IMR-90 (cell line): ENCODE results near the gene BNIP5. TPM values are rescaled to one million over a fixed set of nuclear protein-coding genes. Genes with fewer than 3 reads are reported as not detected.

Experiments used
- ATAC-seq: fragments of 200-7000 bp; cut with Tn5 transposase; 2 replicates; pipeline ENCODE4 v1.9.1; 2020; ENCODE audit warnings: low read depth, mild to moderate bottlenecking, moderate library complexity
- BruUV-seq: library from RNA; stranded (reverse); fragments of 400-500 nt; replicated peaks from 2 replicates; lab custom pipeline; 2021; lab: Mats Ljungman, UMichigan
- CTCF ChIA-PET: fragments of 300-600 bp; formaldehyde crosslinking; extraction: SDS; loops from one replicate; lab custom pipeline; 2021; ENCODE audit warnings: antibody characterized with exemption; lab: Yijun Ruan, JAX
- POLR2A ChIA-PET: fragments of 300-600 bp; sonication (Branson Sonifier 250); formaldehyde crosslinking; loops from one replicate; lab custom pipeline; 2022; ENCODE audit warnings: antibody characterized with exemption; ENCODE audit not compliant: unreplicated experiment; lab: Charles Lee
- DNase-seq: peaks from one replicate; pipeline ENCODE4 v3.0.0; 2013
- H2AFZ ChIP-seq: replicated peaks from 2 replicates; pipeline ENCODE3; 2013; ENCODE audit warnings: low read length, mild to moderate bottlenecking; ENCODE audit not compliant: poor library complexity
- H2AK5ac ChIP-seq: 2 replicates; pipeline ENCODE4 v1.6.1; 2013; ENCODE audit warnings: low read depth, low read length, inconsistent platforms
- H2AK9ac ChIP-seq: replicated peaks from 2 replicates; pipeline ENCODE3; 2013; ENCODE audit warnings: mild to moderate bottlenecking, low read depth, low read length, moderate library complexity; ENCODE audit not compliant: poor library complexity
- H2BK120ac ChIP-seq: 2 replicates; pipeline ENCODE4 v1.6.1; 2013; ENCODE audit warnings: low read depth, low read length, inconsistent platforms
- H2BK15ac ChIP-seq: 3 replicates; pipeline ENCODE4 v1.6.1; 2013; ENCODE audit warnings: low read depth, low read length, inconsistent platforms
- H2BK20ac ChIP-seq: 2 replicates; pipeline ENCODE4 v1.6.1; 2013; ENCODE audit warnings: low read depth, mild to moderate bottlenecking, inconsistent platforms, low read length, moderate library complexity
- H2BK5ac ChIP-seq: 2 replicates; pipeline ENCODE4 v1.6.1; 2013; ENCODE audit warnings: mild to moderate bottlenecking, low read depth, low read length, inconsistent platforms; ENCODE audit not compliant: poor library complexity, severe bottlenecking
- H3K14ac ChIP-seq: replicated peaks from 2 replicates; pipeline ENCODE4 v1.6.1; 2013; ENCODE audit warnings: low read depth, low read length, inconsistent platforms
- H3K18ac ChIP-seq: 2 replicates; pipeline ENCODE4 v1.6.1; 2013; ENCODE audit warnings: low read depth, low read length, control low read depth
- H3K23ac ChIP-seq: 2 replicates; pipeline ENCODE4 v1.6.1; 2013; ENCODE audit warnings: low read depth, low read length, inconsistent platforms
- H3K27ac ChIP-seq: 2 replicates; pipeline ENCODE4 v1.5.1; 2013; ENCODE audit warnings: mild to moderate bottlenecking, control low read depth, low read length; ENCODE audit not compliant: insufficient read depth
- H3K27me3 ChIP-seq: 2 replicates; pipeline ENCODE4 v1.6.1; 2013; ENCODE audit warnings: low read length; ENCODE audit not compliant: control insufficient read depth, insufficient read depth
- H3K36me3 ChIP-seq: 2 replicates; pipeline ENCODE4 v1.6.1; 2013; ENCODE audit warnings: low read length, mixed read lengths; ENCODE audit not compliant: control insufficient read depth, insufficient read depth
- H3K4ac ChIP-seq: 2 replicates; pipeline ENCODE4 v1.6.1; 2013; ENCODE audit warnings: low read depth, low read length, inconsistent platforms
- H3K4me1 ChIP-seq: 2 replicates; pipeline ENCODE4 v1.6.1; 2013; ENCODE audit warnings: low read length, mixed read lengths; ENCODE audit not compliant: control insufficient read depth, insufficient read depth
- H3K4me2 ChIP-seq: 2 replicates; pipeline ENCODE4 v1.6.1; 2013; ENCODE audit warnings: low read depth, mild to moderate bottlenecking, control low read depth, low read length, moderate library complexity
- H3K4me3 ChIP-seq: 2 replicates; pipeline ENCODE4 v1.5.1; 2013; ENCODE audit warnings: low read depth, mild to moderate bottlenecking, control low read depth, low read length, moderate library complexity; ENCODE audit not compliant: insufficient read depth
- H3K56ac ChIP-seq: 2 replicates; pipeline ENCODE4 v1.6.1; 2013; ENCODE audit warnings: low read length, inconsistent platforms; ENCODE audit not compliant: insufficient read depth; ENCODE audit errors: extremely low read depth
- H3K79me1 ChIP-seq, 2 experiments: 2 replicates each; pipeline ENCODE4 v1.6.1; 2013; ENCODE audit warnings: low read length in 2 of 2, inconsistent platforms in 1 of 2, low read depth in 1 of 2
- H3K9ac ChIP-seq: 2 replicates; pipeline ENCODE4 v1.6.1; 2013; ENCODE audit warnings: low read depth, low read length, control low read depth
- H3K9me1 ChIP-seq: 2 replicates; pipeline ENCODE4 v1.6.1; 2013; ENCODE audit warnings: low read length, inconsistent platforms; ENCODE audit not compliant: insufficient read depth
- H3K9me3 ChIP-seq: 2 replicates; pipeline ENCODE4 v1.6.1; 2013; ENCODE audit warnings: low read length; ENCODE audit not compliant: control insufficient read depth, insufficient read depth
- H4K20me1 ChIP-seq: 2 replicates; pipeline ENCODE4 v1.6.1; 2013; ENCODE audit warnings: low read length, inconsistent platforms; ENCODE audit not compliant: insufficient read depth
- H4K5ac ChIP-seq: 2 replicates; pipeline ENCODE4 v1.6.1; 2013; ENCODE audit warnings: mild to moderate bottlenecking, low read depth, low read length, control low read depth
- H4K8ac ChIP-seq, 2 experiments: 2 replicates each; pipeline ENCODE4 v1.6.1; 2013; ENCODE audit warnings: low read depth in 2 of 2, low read length in 2 of 2, control low read depth in 1 of 2, inconsistent platforms in 1 of 2
- H4K91ac ChIP-seq: 2 replicates; pipeline ENCODE4 v1.6.1; 2013; ENCODE audit warnings: low read depth, low read length, inconsistent platforms; ENCODE audit not compliant: insufficient read depth
- BHLHE40 ChIP-seq: fragments of 150-350 bp; IDR thresholded peaks from 2 replicates; pipeline ENCODE4 v1.6.1; 2016; ENCODE audit warnings: mild to moderate bottlenecking, low read depth, low read length
- CEBPB ChIP-seq: IDR thresholded peaks from 2 replicates; pipeline ENCODE4 v1.6.1; 2012; ENCODE audit warnings: low read depth, low read length, improper control_type of control experiment
- CHD1 ChIP-seq: IDR thresholded peaks from 2 replicates; pipeline ENCODE4 v1.6.1; 2012; ENCODE audit warnings: low read depth, low read length, improper control_type of control experiment
- MXI1 ChIP-seq: IDR thresholded peaks from 2 replicates; pipeline ENCODE4 v1.6.1; 2012; ENCODE audit warnings: low read depth, mild to moderate bottlenecking, low read length, moderate library complexity, borderline replicate concordance
- NFE2L2 ChIP-seq: fragments of 150-350 bp; IDR thresholded peaks from 2 replicates; pipeline ENCODE4 v1.6.1; 2016; ENCODE audit warnings: low read depth, mild to moderate bottlenecking, low read length
- RCOR1 ChIP-seq: IDR thresholded peaks from 2 replicates; pipeline ENCODE4 v1.6.1; 2012; ENCODE audit warnings: mild to moderate bottlenecking, low read length, improper control_type of control experiment; ENCODE audit not compliant: insufficient replicate concordance
- RFX5 ChIP-seq: IDR thresholded peaks from 2 replicates; pipeline ENCODE4 v1.8.0; 2012; ENCODE audit warnings: low read depth, mild to moderate bottlenecking, low read length, moderate library complexity
- SMC3 ChIP-seq: fragments of 150-350 bp; IDR thresholded peaks from 2 replicates; pipeline ENCODE4 v1.6.1; 2016; ENCODE audit warnings: low read depth, mild to moderate bottlenecking, antibody characterized with exemption, low read length, moderate library complexity
- WGBS, 2 experiments: methylation state at CpG; one replicate each; pipeline versions ENCODE4 v1.1.5 to v1.1.7; 2013; ENCODE audit warnings: missing lambda C conversion rate in 2 of 2; ENCODE audit not compliant: insufficient read length in 1 of 2; ENCODE audit errors: extremely low coverage in 2 of 2; 5-methylcytosine and 5-hydroxymethylcytosine counted together
- dilution Hi-C: fragments of 300-500 bp; cut with HindIII; formaldehyde crosslinking; loops from one replicate; pipeline ENCODE4 v1.14.3; 2018; ENCODE audit warnings: low sequenced_read_pairs; ENCODE audit not compliant: unreplicated experiment
- in situ Hi-C: fragments of 300-500 bp; cut with MboI; formaldehyde crosslinking; loops from 3 replicates; pipeline ENCODE4 v1.14.3; 2019; ENCODE audit warnings: low sequenced_read_pairs, inconsistent platforms, mixed read lengths
- intact Hi-C: fragments of 100-400 bp; cut with micrococcal nuclease; formaldehyde crosslinking; loops from 2 replicates; pipeline ENCODE4 v1.10.0; 2022
- polyA plus RNA-seq, 3 experiments: library from polyadenylated mRNA; depleted of rRNA; stranded (reverse); fragments of >200 nt; gene quantifications; 2 replicates each; pipeline ENCODE4 v1.2.3, GENCODE V29; 2012; ENCODE audit warnings: low replicate concordance in 1 of 3
- total RNA-seq: library from RNA; depleted of rRNA; stranded (reverse); fragments of >200 nt; gene quantifications from 2 replicates; pipeline ENCODE4 v1.2.3, GENCODE V29; 2012
- TF ChIP-seq, protein P1 (sequence below): fragments of 150-350 bp; IDR thresholded peaks from 2 replicates; pipeline ENCODE4 v1.6.1; 2016; ENCODE audit warnings: low read depth, mild to moderate bottlenecking, low read length, moderate library complexity, borderline replicate concordance

The BNIP5 gene
- total and polyA plus RNA-seq, 2 of the 4 experiments (the other 2 are of a cell fraction), result not detected

DNA sequence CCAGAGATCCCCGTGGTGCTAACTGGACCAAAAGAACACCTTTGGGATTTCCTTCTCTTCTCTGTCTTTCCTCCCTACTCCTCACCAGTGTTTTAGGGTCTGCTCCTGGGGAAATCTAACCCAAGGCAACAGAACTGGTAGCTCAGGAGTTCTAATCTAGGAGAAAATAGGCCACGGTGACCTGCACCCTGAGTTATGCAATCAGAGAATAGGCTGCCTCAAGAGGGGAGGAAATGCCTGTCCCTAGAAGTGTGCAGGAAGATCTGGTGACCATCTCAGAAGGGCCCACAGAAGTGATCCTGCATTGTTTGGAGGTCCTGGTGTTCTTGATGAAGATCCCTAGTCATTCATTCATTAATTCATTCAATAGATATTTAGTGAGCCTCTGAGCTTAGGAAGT, 47.4 kb upstream of the BNIP5 start:
- no peak overlapping the region for H3K4me2 ChIP-seq
- CTCF ChIA-PET, result no interaction called here
- no CpG with 5 or more reads among the region's 2 CpGs for WGBS, 2 experiments

More for the DNA sequence above, 47.4 kb upstream of the BNIP5 start:
- Histone ChIP-seq H2BK5ac (no peak overlapping the region), H4K20me1 (no peaks in the 10 kb centered on the region), H4K5ac (no peak overlapping the region), H3K14ac (no peak overlapping the region), H3K18ac (no peak overlapping the region), H3K27me3 (peaks cover 30% of the 10 kb centered on the region), H2BK15ac (no peak overlapping the region), H3K27ac (no peak overlapping the region), H2AFZ (no peak overlapping the region), H3K36me3 (no peaks in the 10 kb centered on the region), H3K9me1 (no peaks in the 10 kb centered on the region; the same call in 1 of the 2 replicates), H3K4me3 (no peak overlapping the region), H2BK120ac (no peak overlapping the region), H3K56ac (no peak overlapping the region), H4K91ac (no peak overlapping the region), H3K4ac (no peak overlapping the region), H2BK20ac (no peak overlapping the region), H3K23ac (no peak overlapping the region), H3K9ac (no peak overlapping the region), H3K4me1 (peaks cover 6% of the 10 kb centered on the region; the same call in 1 of the 2 replicates), H2AK9ac (no peak overlapping the region), H2AK5ac (no peak overlapping the region), H3K9me3 (no peaks in the 10 kb centered on the region), H4K8ac (no peak overlapping the region), H3K79me1 (no peaks in the 10 kb centered on the region)
- POLR2A ChIA-PET, result no interaction called here
- intact Hi-C loops (no loop called here), in situ Hi-C loops (no loop called here), dilution Hi-C loops (no loop called here)
- DNase-seq, result no peak
- TF ChIP-seq MXI1 (no peak), CEBPB (no peak), RFX5 (no peak), BHLHE40 (no peak), NFE2L2 (no peak), RCOR1 (no peak), SMC3 (no peak), CHD1 (no peak)
- TF ChIP-seq, protein P1, sequence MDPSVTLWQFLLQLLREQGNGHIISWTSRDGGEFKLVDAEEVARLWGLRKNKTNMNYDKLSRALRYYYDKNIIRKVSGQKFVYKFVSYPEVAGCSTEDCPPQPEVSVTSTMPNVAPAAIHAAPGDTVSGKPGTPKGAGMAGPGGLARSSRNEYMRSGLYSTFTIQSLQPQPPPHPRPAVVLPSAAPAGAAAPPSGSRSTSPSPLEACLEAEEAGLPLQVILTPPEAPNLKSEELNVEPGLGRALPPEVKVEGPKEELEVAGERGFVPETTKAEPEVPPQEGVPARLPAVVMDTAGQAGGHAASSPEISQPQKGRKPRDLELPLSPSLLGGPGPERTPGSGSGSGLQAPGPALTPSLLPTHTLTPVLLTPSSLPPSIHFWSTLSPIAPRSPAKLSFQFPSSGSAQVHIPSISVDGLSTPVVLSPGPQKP, result no peak
- BruUV-seq, result no TSS peak
- ATAC-seq, result no peak
